CD4-positive, CD25-positive, alpha-beta regulatory T cell (primary cell): ENCODE measurements around the gene SLC26A6. TPM values are rescaled to one million over a fixed set of nuclear protein-coding genes. Genes with fewer than 3 reads are reported as not detected.

ENCODE experiments used
- ATAC-seq, 2 donors: fragments of 150-1000 bp; cut with Tn5 transposase; one replicate each; pipeline ENCODE4 v1.10.0; 2021; ENCODE audit warnings: low read depth in 2 of 2, moderate number of reproducible peaks in 2 of 2, moderate library complexity in 1 of 2
- DNase-seq, 3 donors: peaks; one replicate each; pipeline versions ENCODE4 v3.0.0 to v3.0.0-alpha.2; 2012 to 2022; ENCODE audit warnings: mixed read lengths in 1 of 3
- H3K27ac ChIP-seq: one replicate; pipeline ENCODE4 v1.7.0; 2013; ENCODE audit warnings: mild to moderate bottlenecking, low read length; ENCODE audit not compliant: insufficient read depth, poor library complexity, severe bottlenecking
- H3K27me3 ChIP-seq: one replicate; pipeline ENCODE4 v1.7.0; 2013; ENCODE audit warnings: low read length; ENCODE audit not compliant: control insufficient read depth, insufficient read depth
- H3K36me3 ChIP-seq: one replicate; pipeline ENCODE4 v1.7.0; 2013; ENCODE audit warnings: mild to moderate bottlenecking, low read length, moderate library complexity; ENCODE audit not compliant: control insufficient read depth, insufficient read depth
- H3K4me1 ChIP-seq: 2 replicates; pipeline ENCODE4 v1.7.0; 2013; ENCODE audit warnings: mild to moderate bottlenecking, low read length; ENCODE audit not compliant: insufficient read depth, control insufficient read depth, poor library complexity, severe bottlenecking
- H3K4me3 ChIP-seq: one replicate; pipeline ENCODE4 v1.7.0; 2013; ENCODE audit warnings: low read depth, mild to moderate bottlenecking, low read length, moderate library complexity
- H3K9me3 ChIP-seq, 2 experiments: 1 replicate in 1 of 2; 2 replicates in 1 of 2; pipeline ENCODE4 v1.7.0; 2013; ENCODE audit warnings: low read length in 2 of 2, mild to moderate bottlenecking in 1 of 2, moderate library complexity in 1 of 2; ENCODE audit not compliant: control insufficient read depth in 2 of 2
- H3K27ac Mint-ChIP-seq, 3 donors: one replicate each; pipeline ENCODE4 v1.8.0; 2020 to 2022; ENCODE audit warnings: mild to moderate bottlenecking in 3 of 3, mixed read lengths in 3 of 3, moderate library complexity in 2 of 3
- H3K27me3 Mint-ChIP-seq: one replicate; pipeline ENCODE4 v1.8.0; 2022; ENCODE audit warnings: mild to moderate bottlenecking, mixed read lengths
- H3K36me3 Mint-ChIP-seq: one replicate; pipeline ENCODE4 v1.8.0; 2020; ENCODE audit warnings: mixed read lengths
- H3K4me1 Mint-ChIP-seq, 4 donors: one replicate each; pipeline ENCODE4 v1.8.0; 2020 to 2022; ENCODE audit warnings: mixed read lengths in 4 of 4, mild to moderate bottlenecking in 1 of 4
- H3K4me3 Mint-ChIP-seq, 4 donors: one replicate each; pipeline ENCODE4 v1.8.0; 2020 to 2022; ENCODE audit warnings: mild to moderate bottlenecking in 4 of 4, mixed read lengths in 4 of 4, moderate library complexity in 3 of 4
- H3K9me3 Mint-ChIP-seq, 7 donors: one replicate each; pipeline ENCODE4 v1.8.0; 2020 to 2022; ENCODE audit warnings: mixed read lengths in 7 of 7, mild to moderate bottlenecking in 3 of 7, moderate library complexity in 2 of 7
- polyA plus RNA-seq, 4 donors: library from polyadenylated mRNA; unstranded; fragments of 300-500 nt; fragmentation: Illumina TruSeq; gene quantifications; one replicate each; pipeline ENCODE4 v1.2.3, GENCODE V29; 2021
- total RNA-seq: library from RNA; stranded (reverse); gene quantifications from one replicate; pipeline ENCODE4 v1.2.3, GENCODE V29; 2022

Gene SLC26A6
- total and polyA plus RNA-seq, 5 donors from 2014 or later: 3.2 to 25.1 (median 6.5) TPM

GRCh38 chr3:48599509-48600285, 35.6 kb downstream of the SLC26A6 start:
- Mint-ChIP-seq H3K4me1 (peaks cover 0 to 10% (median under 1%) of the 10 kb centered on the region in 4 donors), H3K9me3 (no peaks in the 10 kb centered on the region), H3K27me3 (peaks cover 7% of the 10 kb centered on the region), H3K27ac (no peak overlapping the region), H3K36me3 (peaks cover 27% of the 10 kb centered on the region), H3K4me3 (no peak overlapping the region)
- Histone ChIP-seq H3K9me3 (no peaks in the 10 kb centered on the region), H3K27me3 (no peaks in the 10 kb centered on the region), H3K36me3 (peaks cover 50% of the 10 kb centered on the region), H3K27ac (no peak overlapping the region), H3K4me3 (no peak overlapping the region), H3K4me1 (peaks cover 5% of the 10 kb centered on the region)
- no peak for ATAC-seq
- DNase-seq: no peak

- Mint-ChIP-seq H3K9me3 (no peaks in the 10 kb centered on the region), H3K27me3 (peaks cover 11% of the 10 kb centered on the region), H3K4me3 (no peak overlapping the region), H3K36me3 (peaks cover 24% of the 10 kb centered on the region), H3K27ac (no peak overlapping the region), H3K4me1 (peaks cover 0 to 13% (median under 1%) of the 10 kb centered on the region in 4 donors)
- no peak overlapping the region for H3K4me3 ChIP-seq
- no peak for ATAC-seq
- peaks cover 44% of the 10 kb centered on the region for H3K36me3 ChIP-seq
- H3K27me3 ChIP-seq: no peaks in the 10 kb centered on the region
- no peaks in the 10 kb centered on the region for H3K9me3 ChIP-seq
- no peak overlapping the region for H3K27ac ChIP-seq
- H3K4me1 ChIP-seq: peaks cover 5% of the 10 kb centered on the region
- DNase-seq: no peak
Observed at GRCh38 chr3:48599077-48599501, 36.2 kb downstream of the SLC26A6 start.

GRCh38 chr3:48598323-48599076, 36.8 kb downstream of the SLC26A6 start:
- Histone ChIP-seq H3K36me3 (peaks cover 38% of the 10 kb centered on the region), H3K9me3 (no peaks in the 10 kb centered on the region), H3K27me3 (no peaks in the 10 kb centered on the region), H3K4me3 (no peak overlapping the region), H3K27ac (no peak overlapping the region), H3K4me1 (peaks cover 5% of the 10 kb centered on the region)
- Mint-ChIP-seq H3K4me3 (no peak overlapping the region), H3K27ac (no peak overlapping the region), H3K27me3 (peaks cover 12% of the 10 kb centered on the region), H3K36me3 (peaks cover 24% of the 10 kb centered on the region), H3K9me3 (peaks cover 0 to 2% (median 0%) of the 10 kb centered on the region in 7 donors), H3K4me1 (peaks cover 0 to 13% (median under 1%) of the 10 kb centered on the region in 4 donors)
- ATAC-seq: no peak
- DNase-seq: no peak

GRCh38 chr3:48597408-48597800, 37.9 kb downstream of the SLC26A6 start:
- H3K4me1 ChIP-seq: peaks cover 5% of the 10 kb centered on the region
- H3K36me3 ChIP-seq: peaks cover 28% of the 10 kb centered on the region
- H3K27me3 ChIP-seq: no peaks in the 10 kb centered on the region
- H3K4me3 Mint-ChIP-seq: no peak overlapping the region
- H3K27ac ChIP-seq: no peak overlapping the region
- DNase-seq (no peak), ATAC-seq (no peak)
- peaks cover 0 to 2% (median 0%) of the 10 kb centered on the region in 7 donors for H3K9me3 Mint-ChIP-seq
- peak overlapping the region in 2 of 3 donors; percentile 62 for H3K27ac Mint-ChIP-seq
- no peak overlapping the region for H3K4me3 ChIP-seq
- peaks cover 16% of the 10 kb centered on the region for H3K36me3 Mint-ChIP-seq
- H3K27me3 Mint-ChIP-seq: peaks cover 12% of the 10 kb centered on the region
- H3K9me3 ChIP-seq: no peaks in the 10 kb centered on the region
- peaks cover 0 to 16% (median under 1%) of the 10 kb centered on the region in 4 donors for H3K4me1 Mint-ChIP-seq

GRCh38 chr3:48596676-48597407, 38.4 kb downstream of the SLC26A6 start:
- H3K27me3 ChIP-seq: no peaks in the 10 kb centered on the region
- H3K4me1 ChIP-seq: peaks cover 5% of the 10 kb centered on the region
- Mint-ChIP-seq H3K36me3 (peaks cover 14% of the 10 kb centered on the region), H3K4me3 (peak overlapping the region in 1 of 4 donors; percentile 23), H3K9me3 (peaks cover 0 to 2% (median 0%) of the 10 kb centered on the region in 7 donors), H3K27ac (peak overlapping the region in 2 of 3 donors; percentile 62), H3K27me3 (peaks cover 12% of the 10 kb centered on the region), H3K4me1 (peaks cover 0 to 16% (median under 1%) of the 10 kb centered on the region in 4 donors)
- ATAC-seq (no peak), DNase-seq (no peak)
- no peak overlapping the region for H3K27ac ChIP-seq
- peaks cover 25% of the 10 kb centered on the region for H3K36me3 ChIP-seq
- no peak overlapping the region for H3K4me3 ChIP-seq
- H3K9me3 ChIP-seq: no peaks in the 10 kb centered on the region

GRCh38 chr3:48596157-48596556, 39.1 kb downstream of the SLC26A6 start:
- no peak overlapping the region for H3K27ac Mint-ChIP-seq
- Histone ChIP-seq H3K9me3 (no peaks in the 10 kb centered on the region), H3K27ac (no peak overlapping the region), H3K4me1 (peaks cover 5% of the 10 kb centered on the region), H3K36me3 (peaks cover 21% of the 10 kb centered on the region), H3K4me3 (no peak overlapping the region), H3K27me3 (no peaks in the 10 kb centered on the region)
- peaks cover 0 to 2% (median 0%) of the 10 kb centered on the region in 7 donors for H3K9me3 Mint-ChIP-seq
- H3K4me3 Mint-ChIP-seq: no peak overlapping the region
- H3K36me3 Mint-ChIP-seq: peaks cover 14% of the 10 kb centered on the region
- no peak for ATAC-seq
- no peak for DNase-seq
- H3K4me1 Mint-ChIP-seq: peaks cover 0 to 16% (median under 1%) of the 10 kb centered on the region in 4 donors
- peaks cover 13% of the 10 kb centered on the region for H3K27me3 Mint-ChIP-seq

GRCh38 chr3:48595526-48596121, 39.6 kb downstream of the SLC26A6 start:
- Mint-ChIP-seq H3K27me3 (peaks cover 18% of the 10 kb centered on the region), H3K4me3 (no peak overlapping the region), H3K36me3 (peaks cover 11% of the 10 kb centered on the region), H3K27ac (no peak overlapping the region), H3K4me1 (peaks cover 0 to 16% (median under 1%) of the 10 kb centered on the region in 4 donors), H3K9me3 (peaks cover 0 to 2% (median 0%) of the 10 kb centered on the region in 7 donors)
- Histone ChIP-seq H3K4me1 (peaks cover 5% of the 10 kb centered on the region), H3K27ac (no peak overlapping the region), H3K4me3 (no peak overlapping the region), H3K27me3 (no peaks in the 10 kb centered on the region), H3K36me3 (peaks cover 16% of the 10 kb centered on the region), H3K9me3 (no peaks in the 10 kb centered on the region)
- DNase-seq (no peak), ATAC-seq (no peak)
